PFSK-1 (cell line): ENCODE data around the gene HINT3.

Source experiments
- POLR2AphosphoS5 ChIP-seq: IDR thresholded peaks from 2 replicates; pipeline ENCODE4 v1.6.1; 2012; ENCODE audit warnings: low read depth, mild to moderate bottlenecking, control low read depth, low read length, moderate library complexity
- REST ChIP-seq, 2 experiments: IDR thresholded peaks; 2 replicates each; pipeline versions ENCODE4 v1.6.1 to v1.8.0; 2011 to 2012; ENCODE audit warnings: low read depth in 2 of 2, low read length in 2 of 2, control low read depth in 1 of 2, inconsistent platforms in 1 of 2, mild to moderate bottlenecking in 1 of 2, moderate library complexity in 1 of 2; ENCODE audit not compliant: insufficient read depth in 1 of 2
- SIN3A ChIP-seq: IDR thresholded peaks from 2 replicates; pipeline ENCODE4 v1.6.1; 2012; ENCODE audit warnings: mild to moderate bottlenecking, low read length, moderate library complexity, borderline replicate concordance; ENCODE audit not compliant: insufficient read depth
- TAF1 ChIP-seq: IDR thresholded peaks from 2 replicates; pipeline ENCODE4 v1.6.1; 2012; ENCODE audit warnings: low read length, control low read depth, borderline replicate concordance; ENCODE audit not compliant: insufficient read depth

GRCh38 chr6:125953502-125953875 lies 3.1 kb upstream of the HINT3 start:
- TF ChIP-seq REST (IDR thresholded peaks at IDR 0.05; ENCODE audit: insufficient read depth in 1 of 2, low read depth in 2 of 2, low read length in 2 of 2), result no peak
- no peak for TF ChIP-seq POLR2AphosphoS5
- TF ChIP-seq SIN3A, result no peak
- TF ChIP-seq TAF1, result no peak
